GM20000 (cell line): Measurements from ENCODE around the gene TMEM51.

Experiments
- DNase-seq: peaks from one replicate; pipeline ENCODE4 v3.0.0; 2012; ENCODE audit warnings: low spot score
- CTCF ChIP-seq: IDR thresholded peaks from 2 replicates; pipeline ENCODE4 v1.5.1; 2012; ENCODE audit warnings: mild to moderate bottlenecking, control low read depth; ENCODE audit errors: extremely low read depth, missing control alignments

TMEM51 gene

DNA sequence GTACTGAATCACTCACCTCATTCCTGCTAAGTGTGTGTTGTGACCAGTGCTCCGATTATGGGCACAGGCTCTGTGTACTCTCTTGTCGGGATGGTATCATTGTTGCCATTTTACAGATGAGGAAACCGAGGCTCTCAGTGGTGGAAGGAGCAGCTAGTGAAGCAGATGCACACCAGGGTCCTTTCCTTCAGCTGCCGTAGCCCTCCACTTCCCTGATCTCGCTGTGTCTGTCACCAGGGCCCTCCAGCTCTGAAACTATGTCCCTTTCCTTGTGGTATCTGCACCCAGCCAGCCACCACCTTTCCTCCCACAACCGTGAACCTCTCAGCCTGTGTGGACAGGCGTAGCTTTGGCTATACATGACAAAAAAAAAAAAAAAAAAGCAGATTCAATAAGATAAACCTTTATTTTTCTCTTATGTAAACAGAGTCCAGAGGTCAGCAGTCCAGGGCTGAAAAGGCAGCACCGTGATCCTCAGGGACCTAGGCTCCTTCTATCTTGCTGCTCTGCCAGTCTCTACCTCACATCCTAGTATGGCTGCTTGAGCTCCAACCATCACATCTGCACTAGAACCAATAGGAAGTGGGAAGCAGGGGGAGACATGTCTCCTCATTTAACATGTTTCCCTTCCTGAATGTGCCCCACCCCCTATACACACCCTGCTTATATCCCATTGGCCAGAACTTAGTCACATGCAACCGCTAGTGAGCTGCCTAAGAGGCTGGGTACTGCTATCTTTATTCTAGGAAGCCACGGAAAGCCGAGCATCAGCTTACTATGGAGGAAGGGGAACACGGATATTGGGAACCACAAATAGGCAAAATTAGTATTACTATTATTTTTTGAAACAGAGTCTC lies 44.3 kb downstream of the TMEM51 start:
- DNase-seq = no peak
- no peak for TF ChIP-seq CTCF

- no peak for DNase-seq
- TF ChIP-seq CTCF = no peak
Observed at GRCh38 chr1:15198684-15199083, 45.1 kb downstream of the TMEM51 start.

- no peak for DNase-seq
Observed at GRCh38 chr1:15201221-15201620, 47.7 kb downstream of the TMEM51 start.

DNA sequence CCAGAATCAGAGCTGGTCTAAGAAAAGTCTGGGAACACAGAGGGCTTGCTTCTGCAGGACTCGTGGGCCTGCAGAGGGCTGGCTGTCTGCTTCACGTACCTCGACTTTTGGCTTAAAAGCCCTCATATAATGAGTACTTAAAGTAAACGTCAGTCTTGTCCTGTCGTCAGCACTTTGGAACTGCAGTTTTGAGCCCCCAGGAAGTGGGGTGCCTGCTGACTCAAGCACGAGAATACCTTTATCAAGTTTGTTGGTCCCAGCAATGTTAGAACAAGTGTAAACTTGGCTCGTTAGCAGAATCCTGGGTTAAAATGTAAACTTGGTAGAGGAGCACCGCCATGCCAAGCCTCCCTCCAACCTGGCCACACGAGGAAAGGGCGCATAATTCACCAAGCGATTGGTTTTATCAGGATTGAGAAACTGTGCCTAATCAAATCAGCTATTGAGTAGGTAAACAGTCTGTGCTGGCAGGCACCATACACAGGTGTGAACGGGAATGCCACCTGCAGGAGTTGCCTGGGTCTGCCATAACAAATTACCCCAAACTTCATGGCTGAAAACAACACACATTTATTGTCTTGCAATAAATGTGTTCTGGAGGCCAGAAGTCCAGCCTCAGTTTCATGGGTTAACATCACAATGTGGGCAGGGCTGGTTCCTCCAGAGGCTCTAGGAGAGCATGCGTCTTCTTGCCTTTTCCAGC lies 48.5 kb downstream of the TMEM51 start:
- no peak for TF ChIP-seq CTCF
- no peak for DNase-seq

More at GRCh38 chr1:15201221-15201620, 47.7 kb downstream of the TMEM51 start:
- no peak for TF ChIP-seq CTCF

GRCh38 chr1:15204931-15205330 lies 51.4 kb downstream of the TMEM51 start:
- TF ChIP-seq CTCF = no peak
- no peak for DNase-seq

DNA sequence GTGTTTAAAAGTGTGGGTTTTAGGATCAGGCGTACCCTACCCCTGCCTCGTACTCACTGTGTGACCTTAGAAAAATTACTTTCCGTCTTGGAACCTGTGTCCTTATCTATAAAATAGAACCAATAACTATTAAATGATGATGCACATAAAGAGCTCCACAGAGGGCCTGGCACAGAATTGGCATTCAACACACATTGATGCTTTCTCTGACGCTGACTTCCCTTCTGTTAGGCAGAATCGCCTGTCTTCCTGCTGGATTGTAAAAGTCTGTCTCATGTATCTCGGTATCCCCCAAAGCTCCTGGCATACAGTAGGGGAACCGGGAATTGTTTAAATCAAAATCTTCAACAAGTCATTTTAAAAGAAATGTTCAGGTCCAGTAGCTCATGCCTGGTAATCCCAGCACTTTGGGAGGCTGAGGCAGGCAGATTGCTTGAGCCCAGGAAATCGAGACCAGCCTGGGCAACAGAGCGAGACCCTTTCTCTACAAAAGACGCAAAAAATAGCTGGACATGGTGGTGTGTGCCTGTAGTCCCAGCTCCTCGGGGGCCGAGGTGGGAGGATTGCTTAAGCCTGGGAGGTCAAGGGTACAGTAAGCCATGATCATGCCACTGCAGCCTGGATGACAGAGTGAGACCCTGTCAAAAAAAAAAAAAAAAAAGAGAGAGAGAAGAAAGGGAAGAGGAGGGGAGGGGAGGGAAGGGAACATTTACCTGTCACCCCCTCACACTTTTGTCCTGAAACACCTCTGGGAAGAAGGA lies 52.2 kb downstream of the TMEM51 start:
- DNase-seq = no peak
- no peak for TF ChIP-seq CTCF
